Right cardiac atrium (tissue), 5 donors: ENCODE data around the gene SCMH1. TPM values are rescaled to one million over a fixed set of nuclear protein-coding genes. Genes with fewer than 3 reads are reported as not detected.
"Not testable (repeated sequence)": the region's sequence is repeated elsewhere in the genome, so short reads cannot be mapped to it uniquely, and the experiment has no call there.

Experiments used
- ATAC-seq, 2 donors: fragments of 200-7000 bp; cut with Tn5 transposase; one replicate each; pipeline versions ENCODE4 v1.8.0 to v1.9.1; 2020; ENCODE audit warnings: moderate library complexity in 2 of 2, mild to moderate bottlenecking in 1 of 2
- DNase-seq, 3 donors: peaks; one replicate each; pipeline ENCODE4 v3.0.0-alpha.2; 2020
- H3K27ac ChIP-seq: one replicate; pipeline ENCODE4 v1.5.1; 2013; ENCODE audit warnings: mild to moderate bottlenecking, low read length, control low read depth, moderate library complexity
- H3K27me3 ChIP-seq: one replicate; pipeline ENCODE4 v1.6.1; 2013; ENCODE audit not compliant: control insufficient read depth, insufficient read depth
- H3K4me1 ChIP-seq: one replicate; pipeline ENCODE4 v1.6.1; 2013; ENCODE audit warnings: low read length; ENCODE audit not compliant: control insufficient read depth, insufficient read depth
- H3K4me3 ChIP-seq: one replicate; pipeline ENCODE4 v1.5.1; 2013; ENCODE audit warnings: low read length, control low read depth
- H3K9me3 ChIP-seq: one replicate; pipeline ENCODE4 v1.6.1; 2013; ENCODE audit warnings: low read length; ENCODE audit not compliant: control insufficient read depth
- WGBS: extraction: QIAGEN DNeasy Blood & Tissue Kit; methylation state at CpG from one replicate; pipeline ENCODE4 v1.1.7; 2013; 5-methylcytosine and 5-hydroxymethylcytosine counted together
- intact Hi-C, 4 donors: fragments of 100-400 bp; cut with DNase I; formaldehyde crosslinking; loops; one replicate each; pipeline versions ENCODE4 v1.11.0 to v1.14.0; 2022 to 2023
- polyA plus RNA-seq: library from polyadenylated mRNA; stranded (reverse); fragments of 200-250 nt; gene quantifications from one replicate; pipeline ENCODE4 v1.2.3, GENCODE V29; 2013
- total RNA-seq, 4 donors: library from RNA; stranded (reverse); fragmentation: NEBNext Ultra II Directional; extraction: Animal tissue kit (Norgen Biotek cat#: 25700); gene quantifications; one replicate each; pipeline ENCODE4 v1.2.1, GENCODE V29; 2021
- donor health status: healthy with polysubstance abuse.
- donor health status: DM: no; HTN: yes; CAD: no.
- donor health status: DM: no; HTN: no; CAD: no.
- donor health status: DM: no; HTN: yes; CAD: no; lungs with severe emphysema.
- donor health status: DM: yes; HTN: yes; CAD: no.

The SCMH1 gene
- total and polyA plus RNA-seq, 5 donors: 42.6 to 66.5 (median 54.5) TPM

- Histone ChIP-seq H3K27ac (no peak overlapping the region), H3K27me3 (no peaks in the 10 kb centered on the region), H3K4me1 (no peaks in the 10 kb centered on the region), H3K9me3 (no peaks in the 10 kb centered on the region), H3K4me3 (no peak overlapping the region)
- no peak for DNase-seq
- intact Hi-C loops: no loop called here
- 100% methylated on average over 1 of the region's 1 CpG for whole genome bisulfite sequencing
- no peak for ATAC-seq
These were observed 28.8 kb downstream of the SCMH1 start for GRCh38 chr1:41213341-41213740.

DNA sequence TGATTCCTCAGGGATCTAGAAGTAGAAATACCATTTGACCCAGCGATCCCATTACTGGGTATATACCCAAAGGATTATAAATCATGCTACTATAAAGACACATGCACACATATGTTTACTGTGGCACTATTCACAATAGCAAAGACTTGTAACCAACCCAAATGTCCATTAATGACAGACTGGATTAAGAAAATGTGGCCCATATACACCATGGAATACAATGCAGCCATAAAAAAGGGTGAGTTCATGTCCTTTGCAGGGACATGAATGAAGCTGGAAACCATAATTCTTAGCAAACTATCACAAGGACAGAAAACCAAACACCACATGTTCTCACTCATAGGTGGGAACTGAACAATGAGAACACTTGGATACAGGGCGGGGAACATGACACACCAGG is 30.5 kb downstream of the SCMH1 start:
- H3K27ac ChIP-seq, intact Hi-C loops, ATAC-seq, H3K4me3 ChIP-seq, H3K27me3 ChIP-seq, H3K4me1 ChIP-seq, H3K9me3 ChIP-seq, DNase-seq: not testable (repeated sequence)
- 95% methylated on average over 2 of the region's 2 CpGs for WGBS

DNA sequence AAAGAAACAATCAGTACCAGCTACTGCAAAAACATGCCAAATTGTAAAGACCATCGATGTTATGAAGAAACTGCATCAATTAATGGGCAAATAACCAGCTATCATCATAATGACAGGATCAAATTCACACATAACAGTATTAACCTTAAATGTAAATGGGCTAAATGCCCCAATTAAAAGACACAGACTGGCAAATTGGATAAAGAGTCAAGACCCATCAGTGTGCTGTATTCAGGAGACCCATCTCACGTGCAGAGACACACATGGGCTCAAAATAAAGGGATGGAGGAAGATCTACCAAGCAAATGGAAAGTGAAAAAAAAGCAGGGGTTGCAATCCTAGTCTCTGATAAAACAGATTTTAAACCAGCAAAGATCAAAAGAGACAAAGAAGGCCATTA is 35.1 kb downstream of the SCMH1 start:
- H3K4me1 ChIP-seq, H3K4me3 ChIP-seq, DNase-seq, intact Hi-C loops, ATAC-seq, H3K27ac ChIP-seq, H3K9me3 ChIP-seq, H3K27me3 ChIP-seq: not testable (repeated sequence)
- 95% methylated on average over 2 of the region's 2 CpGs for WGBS

GRCh38 chr1:41200728-41201127 is 41.4 kb downstream of the SCMH1 start:
- Histone ChIP-seq H3K9me3 (no peaks in the 10 kb centered on the region), H3K4me1 (no peaks in the 10 kb centered on the region), H3K27ac (no peak overlapping the region), H3K27me3 (no peaks in the 10 kb centered on the region), H3K4me3 (no peak overlapping the region)
- intact Hi-C loops: no loop called here
- no peak for DNase-seq
- WGBS: 75% methylated on average over 3 of the region's 3 CpGs
- ATAC-seq: no peak

DNA sequence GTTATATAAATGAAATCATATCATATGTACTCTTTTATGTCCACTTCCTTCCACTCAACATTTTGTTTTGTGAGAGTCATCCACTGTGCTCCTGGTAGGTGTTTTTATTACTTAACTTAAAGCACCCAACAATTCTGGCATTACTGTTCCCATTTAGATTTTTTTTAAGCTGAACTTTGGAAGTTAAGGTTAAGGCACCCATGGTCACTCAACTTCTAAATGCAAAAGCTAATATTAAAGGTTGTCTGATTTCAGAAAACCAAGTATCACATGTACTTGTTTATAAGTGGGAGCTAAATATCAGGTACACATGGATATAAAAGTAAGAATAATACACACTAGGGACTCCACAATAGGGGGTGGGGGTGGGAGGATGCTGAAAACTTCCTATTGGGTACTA is 42.7 kb downstream of the SCMH1 start:
- Histone ChIP-seq H3K27ac (no peak overlapping the region), H3K4me3 (no peak overlapping the region), H3K4me1 (no peaks in the 10 kb centered on the region), H3K27me3 (no peaks in the 10 kb centered on the region), H3K9me3 (no peaks in the 10 kb centered on the region)
- DNase-seq: no peak
- intact Hi-C loops: no loop called here
- ATAC-seq: no peak

GRCh38 chr1:41192456-41193178 is 49.5 kb downstream of the SCMH1 start:
- WGBS: 89% methylated on average over 1 of the region's 1 CpG
- H3K27ac ChIP-seq: no peak overlapping the region
- no peak overlapping the region for H3K4me3 ChIP-seq
- no peaks in the 10 kb centered on the region for H3K9me3 ChIP-seq
- H3K27me3 ChIP-seq: no peaks in the 10 kb centered on the region
- intact Hi-C loops: no loop called here
- ATAC-seq (no peak), DNase-seq (no peak)
- no peaks in the 10 kb centered on the region for H3K4me1 ChIP-seq

DNA sequence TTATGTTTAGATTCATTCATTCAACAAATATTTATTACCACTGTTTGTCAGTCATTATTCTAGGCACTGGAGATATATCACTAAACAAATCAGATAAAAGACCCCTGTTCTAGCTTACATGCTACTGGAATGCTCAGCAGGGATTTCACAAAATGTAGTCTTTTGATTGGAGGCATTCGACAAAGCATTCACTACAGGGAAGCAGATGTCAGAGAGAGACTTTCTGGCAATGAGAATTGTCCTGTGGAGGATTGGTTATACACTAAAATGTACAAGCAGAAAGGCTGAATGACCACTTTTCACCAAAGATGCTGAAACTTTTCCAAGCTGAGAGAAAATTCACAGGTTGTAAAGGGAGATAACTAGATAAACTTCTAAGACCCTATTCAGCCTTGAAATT is 57.7 kb downstream of the SCMH1 start:
- intact Hi-C loops: no loop called here
- Histone ChIP-seq H3K27me3 (no peaks in the 10 kb centered on the region), H3K4me3 (no peak overlapping the region), H3K4me1 (peaks cover 2% of the 10 kb centered on the region), H3K9me3 (no peaks in the 10 kb centered on the region), H3K27ac (no peak overlapping the region)
- WGBS: 74% methylated on average over 1 of the region's 1 CpG
- no peak for DNase-seq
- no peak for ATAC-seq

DNA sequence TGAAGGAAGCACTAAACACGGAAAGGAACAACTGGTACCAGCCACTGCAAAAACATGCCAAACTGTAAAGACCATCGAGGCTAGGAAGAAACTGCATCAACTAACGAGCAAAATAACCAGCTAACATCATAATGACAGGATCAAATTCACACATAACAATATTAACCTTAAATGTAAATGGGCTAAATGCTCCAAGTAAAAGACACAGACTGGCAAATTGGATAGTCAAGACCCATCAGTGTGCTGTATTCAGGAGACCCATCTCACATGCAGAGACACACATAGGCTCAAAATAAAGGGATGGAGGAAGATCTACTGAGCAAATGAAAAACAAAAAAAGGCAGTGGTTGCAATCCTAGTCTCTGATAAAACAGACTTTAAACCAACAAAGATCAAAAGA is 63.9 kb downstream of the SCMH1 start:
- H3K4me3 ChIP-seq, H3K9me3 ChIP-seq, DNase-seq, H3K27ac ChIP-seq, H3K4me1 ChIP-seq, intact Hi-C loops, ATAC-seq, H3K27me3 ChIP-seq: not testable (repeated sequence)
- WGBS: 92% methylated on average over 3 of the region's 3 CpGs

DNA sequence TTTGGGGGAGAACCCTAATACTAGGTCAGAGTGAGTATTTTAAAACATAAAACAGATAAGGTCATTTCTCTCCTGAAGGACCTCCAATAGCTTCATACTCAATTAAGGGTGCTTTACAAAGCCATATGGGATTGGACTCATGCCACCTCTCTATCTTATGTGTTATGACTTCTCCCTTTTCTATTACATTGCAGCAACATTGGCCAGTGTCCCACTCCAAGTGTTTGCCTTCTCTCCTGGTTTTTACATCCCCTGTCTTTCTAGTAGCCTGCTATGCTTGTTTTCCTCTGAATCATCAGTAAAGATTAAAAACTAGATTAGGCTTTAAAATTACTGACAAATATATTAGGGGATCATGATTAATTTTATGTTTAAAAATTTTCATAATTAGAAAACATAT is 66.6 kb downstream of the SCMH1 start:
- no peak for ATAC-seq
- Histone ChIP-seq H3K9me3 (no peaks in the 10 kb centered on the region), H3K27me3 (no peaks in the 10 kb centered on the region), H3K27ac (no peak overlapping the region), H3K4me1 (no peaks in the 10 kb centered on the region), H3K4me3 (no peak overlapping the region)
- intact Hi-C loops: no loop called here
- DNase-seq: no peak

DNA sequence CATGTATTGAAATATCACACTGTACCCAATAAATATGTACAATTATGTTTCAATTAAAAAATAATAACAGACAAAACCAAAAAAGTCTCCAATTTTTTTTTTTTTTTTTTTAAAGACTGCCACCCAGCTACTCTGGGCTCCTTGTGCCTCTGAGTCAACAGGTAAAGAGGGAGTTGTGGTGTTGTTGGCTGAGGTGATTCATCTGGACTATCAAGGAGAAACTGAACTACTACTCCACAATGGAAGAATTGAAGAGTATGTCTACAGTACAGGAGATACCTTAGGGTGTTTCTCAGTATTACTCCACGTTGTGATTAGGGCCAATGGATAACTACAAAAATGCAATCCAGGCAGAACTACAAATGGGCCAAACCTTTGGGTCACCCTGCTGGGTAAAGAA is 67.9 kb downstream of the SCMH1 start:
- Histone ChIP-seq H3K4me1 (no peaks in the 10 kb centered on the region), H3K4me3 (no peak overlapping the region), H3K9me3 (no peaks in the 10 kb centered on the region), H3K27ac (no peak overlapping the region), H3K27me3 (no peaks in the 10 kb centered on the region)
- ATAC-seq (no peak), DNase-seq (no peak)
- intact Hi-C loops: no loop called here
- 92% methylated on average over 1 of the region's 1 CpG for WGBS

DNA sequence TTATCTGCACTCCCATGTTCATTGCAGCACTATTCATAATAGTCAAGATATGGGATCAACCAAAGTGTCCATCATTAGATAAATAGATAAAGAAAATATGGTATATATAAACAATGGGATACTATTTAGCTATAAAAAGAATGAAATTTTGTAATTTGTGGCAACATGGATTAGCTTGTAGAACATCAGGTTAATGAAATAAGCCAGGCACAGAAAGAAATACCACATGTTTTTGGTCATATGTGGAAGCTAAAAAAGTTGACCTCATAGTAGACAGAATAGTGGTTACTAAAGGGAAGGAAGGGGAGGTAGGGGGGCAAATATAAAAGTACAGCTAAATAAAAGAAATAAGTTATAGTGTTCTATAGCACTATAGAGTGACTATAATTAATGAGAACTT is 68.5 kb downstream of the SCMH1 start:
- H3K4me1 ChIP-seq: no peaks in the 10 kb centered on the region
- intact Hi-C loops: no loop called here
- no peaks in the 10 kb centered on the region for H3K9me3 ChIP-seq
- H3K27ac ChIP-seq: no peak overlapping the region
- DNase-seq: no peak
- no peak overlapping the region for H3K4me3 ChIP-seq
- H3K27me3 ChIP-seq: no peaks in the 10 kb centered on the region
- ATAC-seq: no peak

GRCh38 chr1:41171266-41171874 is 70.7 kb downstream of the SCMH1 start:
- no peak for DNase-seq
- ATAC-seq: no peak
- Histone ChIP-seq H3K27ac (no peak overlapping the region), H3K9me3 (no peaks in the 10 kb centered on the region), H3K4me3 (no peak overlapping the region), H3K4me1 (no peaks in the 10 kb centered on the region), H3K27me3 (no peaks in the 10 kb centered on the region)
- 49% methylated on average over 1 of the region's 1 CpG for WGBS
- intact Hi-C loops: no loop called here
